Activated B cell treated with CpG ODN at 0.5 μM for 24 hours (primary cell): Measurements from ENCODE around the gene LRIG2. TPM values are rescaled to one million over a fixed set of nuclear protein-coding genes. Genes with fewer than 3 reads are reported as not detected.
A peak's percentile ranks its signal among the peaks of the same experiment; 100 is the strongest.

Source experiments
- ATAC-seq: fragments of 200-7000 bp; cut with Tn5 transposase; one replicate; pipeline ENCODE4 v1.10.0; 2021; ENCODE audit warnings: low read depth, mild to moderate bottlenecking, moderate library complexity
- CTCF ChIA-PET: fragments of 350-600 bp; sonication (Branson Sonifier 250); formaldehyde crosslinking; loops from one replicate; lab custom pipeline; 2021; ENCODE audit warnings: antibody characterized with exemption; lab: Charles Lee
- POLR2A ChIA-PET: fragments of 350-600 bp; sonication (Branson Sonifier 250); formaldehyde crosslinking; loops from one replicate; lab custom pipeline; 2021; ENCODE audit warnings: antibody characterized with exemption; lab: Charles Lee
- DNase-seq: peaks from one replicate; pipeline ENCODE4 v3.0.0; 2022
- H3K27ac Mint-ChIP-seq: one replicate; pipeline ENCODE4 v1.8.0; 2020; ENCODE audit warnings: mixed read lengths
- H3K27me3 Mint-ChIP-seq: one replicate; pipeline ENCODE4 v1.8.0; 2021; ENCODE audit warnings: mixed read lengths
- H3K36me3 Mint-ChIP-seq: one replicate; pipeline ENCODE4 v1.8.0; 2021; ENCODE audit warnings: low read depth, mixed read lengths
- H3K4me1 Mint-ChIP-seq: one replicate; pipeline ENCODE4 v1.8.0; 2021; ENCODE audit warnings: mixed read lengths
- H3K4me3 Mint-ChIP-seq: one replicate; pipeline ENCODE4 v1.8.0; 2020; ENCODE audit warnings: mild to moderate bottlenecking, mixed read lengths
- H3K9me3 Mint-ChIP-seq: one replicate; pipeline ENCODE4 v1.8.0; 2020; ENCODE audit warnings: mixed read lengths
- CTCF ChIP-seq: fragments of 200-600 bp; IDR thresholded peaks from one replicate; pipeline ENCODE4 v1.8.0; 2022; ENCODE audit warnings: antibody characterized with exemption, mild to moderate bottlenecking
- intact Hi-C: fragments of 100-400 bp; cut with micrococcal nuclease; formaldehyde crosslinking; loops from one replicate; pipeline ENCODE4 v1.15.1; 2024
- total RNA-seq: library from RNA; stranded (reverse); gene quantifications from 2 replicates; pipeline ENCODE4 v1.2.3, GENCODE V29; 2022

LRIG2 gene
- total RNA-seq, 1 donor from 2014 or later: 30.7 TPM

- no peak overlapping the region for H3K4me3 Mint-ChIP-seq
- intact Hi-C loops: no loop called here
- no peak overlapping the region for H3K27ac Mint-ChIP-seq
- ChIA-PET CTCF (no interaction called here), POLR2A (no interaction called here)
- no peaks in the 10 kb centered on the region for H3K36me3 Mint-ChIP-seq
- peaks cover 16% of the 10 kb centered on the region for H3K27me3 Mint-ChIP-seq
- no peaks in the 10 kb centered on the region for H3K9me3 Mint-ChIP-seq
- no peaks in the 10 kb centered on the region for H3K4me1 Mint-ChIP-seq
- DNase-seq (no peak), ATAC-seq (no peak)
- no peak for TF ChIP-seq CTCF
Measured at GRCh38 chr1:113166473-113166872, 93.5 kb downstream of the LRIG2 start.

DNA sequence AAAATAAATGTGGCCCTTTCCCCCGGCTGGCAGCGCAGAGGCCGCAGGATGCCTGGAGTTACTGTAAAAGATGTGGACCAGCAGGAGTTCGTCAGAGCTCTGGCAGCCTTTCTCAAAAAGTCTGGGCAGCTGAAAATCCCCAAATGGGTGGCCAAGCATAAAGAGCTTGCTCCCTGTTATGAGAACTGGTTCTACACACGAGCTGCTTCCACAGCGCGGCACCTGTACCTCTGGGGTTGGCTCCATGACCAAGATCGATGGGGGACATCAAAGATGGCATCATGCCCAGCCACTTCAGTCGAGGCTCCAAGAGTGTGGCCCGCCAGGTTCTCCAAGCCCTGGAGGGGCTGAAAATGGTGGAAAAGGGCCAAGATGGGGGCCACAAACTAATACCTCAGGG is 95.9 kb downstream of the LRIG2 start:
- no peak for TF ChIP-seq CTCF
- ChIA-PET POLR2A (no interaction called here), CTCF (no interaction called here)
- DNase-seq (no peak), ATAC-seq (no peak)
- Mint-ChIP-seq H3K36me3 (no peaks in the 10 kb centered on the region), H3K9me3 (peaks cover 18% of the 10 kb centered on the region), H3K27ac (no peak overlapping the region), H3K4me1 (no peaks in the 10 kb centered on the region), H3K27me3 (peaks cover 14% of the 10 kb centered on the region), H3K4me3 (no peak overlapping the region)
- intact Hi-C loops: no loop called here

DNA sequence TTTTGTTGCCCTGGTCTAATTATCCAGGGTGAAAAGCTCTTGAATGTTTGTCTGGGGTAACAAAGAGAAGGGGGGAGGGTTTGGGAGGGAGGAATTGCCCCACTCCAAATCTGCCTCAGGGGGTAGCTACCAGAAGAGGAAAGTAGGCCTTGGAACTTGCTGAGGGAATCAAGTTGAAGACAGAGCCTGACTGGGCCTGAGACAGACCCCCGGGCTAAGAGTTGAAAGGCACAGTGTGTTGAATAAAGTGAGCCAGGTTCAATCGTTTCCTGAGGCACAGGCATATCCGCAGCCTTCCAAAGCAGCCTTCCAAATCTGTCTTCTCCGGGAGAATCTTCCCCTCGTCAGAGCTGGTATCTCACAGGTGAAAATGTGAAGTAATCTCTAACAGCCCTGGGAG is 96.6 kb downstream of the LRIG2 start:
- POLR2A ChIA-PET: no interaction called here

GRCh38 chr1:113170519-113170918 is 97.5 kb downstream of the LRIG2 start:
- Mint-ChIP-seq H3K4me1 (no peaks in the 10 kb centered on the region), H3K27ac (no peak overlapping the region), H3K36me3 (no peaks in the 10 kb centered on the region), H3K9me3 (peaks cover 19% of the 10 kb centered on the region), H3K27me3 (peaks cover 11% of the 10 kb centered on the region), H3K4me3 (no peak overlapping the region)
- ATAC-seq: no peak
- DNase-seq: no peak
- TF ChIP-seq CTCF: no peak
- ChIA-PET CTCF (no interaction called here), POLR2A (interaction anchor here (0.6 kb wide), 1 partner anchor 572 kb away, joined by 3 read pairs; no protein-coding TSS in a partner anchor)
- intact Hi-C loops: no loop called here

More for the DNA sequence above, 96.6 kb downstream of the LRIG2 start:
- no peak for TF ChIP-seq CTCF
- no peaks in the 10 kb centered on the region for H3K4me1 Mint-ChIP-seq
- DNase-seq: no peak
- H3K36me3 Mint-ChIP-seq: no peaks in the 10 kb centered on the region
- CTCF ChIA-PET: no interaction called here
- peaks cover 17% of the 10 kb centered on the region for H3K27me3 Mint-ChIP-seq
- intact Hi-C loops: no loop called here
- no peak overlapping the region for H3K27ac Mint-ChIP-seq
- peaks cover 19% of the 10 kb centered on the region for H3K9me3 Mint-ChIP-seq
- no peak overlapping the region for H3K4me3 Mint-ChIP-seq
- ATAC-seq: no peak

DNA sequence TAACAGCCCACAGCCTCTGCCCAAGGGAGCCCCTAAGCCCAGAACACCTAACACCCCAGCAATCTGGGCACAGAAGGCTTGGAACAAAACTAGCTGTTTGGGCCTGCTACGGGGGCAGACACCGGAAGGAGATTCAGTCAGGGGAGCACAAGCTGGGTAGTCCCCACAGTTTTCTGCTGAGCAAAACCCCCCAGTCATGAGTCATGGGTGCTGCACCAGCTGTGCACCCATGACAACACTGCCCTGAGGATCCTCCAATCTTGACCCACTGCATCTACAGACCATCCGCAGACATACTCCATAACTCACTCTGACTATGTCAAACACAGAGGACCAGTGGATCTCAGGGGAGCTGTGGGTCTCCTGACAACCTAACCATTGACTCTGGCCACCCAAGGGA is 105.1 kb downstream of the LRIG2 start:
- DNase-seq (no peak), ATAC-seq (peak; percentile 73)
- CTCF ChIA-PET: no interaction called here
- intact Hi-C loops: no loop called here
- Mint-ChIP-seq H3K4me3 (no peak overlapping the region), H3K9me3 (peaks cover 9% of the 10 kb centered on the region), H3K27me3 (peaks cover 11% of the 10 kb centered on the region), H3K36me3 (no peaks in the 10 kb centered on the region), H3K27ac (no peak overlapping the region), H3K4me1 (no peaks in the 10 kb centered on the region)
- TF ChIP-seq CTCF: no peak
- POLR2A ChIA-PET: no interaction called here
